ENCODE results near the gene WIPI1. TPM values are rescaled to one million over a fixed set of nuclear protein-coding genes. Genes with fewer than 3 reads are reported as not detected.

Gene WIPI1
- total RNA-seq, 1 donor from 2014 or later = 49.9 TPM

- Histone ChIP-seq H3K36me3 (ENCODE audit: control insufficient read depth, insufficient read depth, low read length) (no peaks in the 10 kb centered on the region), H3K27me3 (ENCODE audit: control insufficient read depth, insufficient read depth, low read length) (no peaks in the 10 kb centered on the region), H3K4me3 (ENCODE audit: low read depth, low read length) (no peak overlapping the region)
- no peak for TF ChIP-seq CTCF (IDR thresholded peaks at IDR 0.05; ENCODE audit: insufficient read depth, low read length, poor library complexity, severe bottlenecking)
- DNase-seq (ENCODE audit: low read depth) = no peak
These were observed 66.3 kb downstream of the WIPI1 start for GRCh38 chr17:68390888-68391545.

- H3K27me3 ChIP-seq (ENCODE audit: control insufficient read depth, insufficient read depth, low read length) = peaks cover 2% of the 10 kb centered on the region
- no peak for DNase-seq (ENCODE audit: low read depth)
- no peak overlapping the region for H3K4me3 ChIP-seq (ENCODE audit: low read depth, low read length)
- no peak for TF ChIP-seq CTCF (IDR thresholded peaks at IDR 0.05; ENCODE audit: insufficient read depth, low read length, poor library complexity, severe bottlenecking)
- no peaks in the 10 kb centered on the region for H3K36me3 ChIP-seq (ENCODE audit: control insufficient read depth, insufficient read depth, low read length)
These were observed 68.3 kb downstream of the WIPI1 start for GRCh38 chr17:68389041-68389440.

GRCh38 chr17:68387435-68388218 lies 69.7 kb downstream of the WIPI1 start:
- DNase-seq (ENCODE audit: low read depth) = no peak
- no peak for TF ChIP-seq CTCF (IDR thresholded peaks at IDR 0.05; ENCODE audit: insufficient read depth, low read length, poor library complexity, severe bottlenecking)
- Histone ChIP-seq H3K27me3 (ENCODE audit: control insufficient read depth, insufficient read depth, low read length) (peaks cover 2% of the 10 kb centered on the region), H3K4me3 (ENCODE audit: low read depth, low read length) (no peak overlapping the region), H3K36me3 (ENCODE audit: control insufficient read depth, insufficient read depth, low read length) (no peaks in the 10 kb centered on the region)

GRCh38 chr17:68385490-68386215 lies 71.6 kb downstream of the WIPI1 start:
- Histone ChIP-seq H3K27me3 (ENCODE audit: control insufficient read depth, insufficient read depth, low read length) (peaks cover 2% of the 10 kb centered on the region), H3K36me3 (ENCODE audit: control insufficient read depth, insufficient read depth, low read length) (no peaks in the 10 kb centered on the region), H3K4me3 (ENCODE audit: low read depth, low read length) (no peak overlapping the region)
- no peak for DNase-seq (ENCODE audit: low read depth)
- TF ChIP-seq CTCF (IDR thresholded peaks at IDR 0.05; ENCODE audit: insufficient read depth, low read length, poor library complexity, severe bottlenecking) = no peak

- DNase-seq (ENCODE audit: low read depth) = no peak
- no peaks in the 10 kb centered on the region for H3K36me3 ChIP-seq (ENCODE audit: control insufficient read depth, insufficient read depth, low read length)
- H3K27me3 ChIP-seq (ENCODE audit: control insufficient read depth, insufficient read depth, low read length) = peaks cover 2% of the 10 kb centered on the region
- H3K4me3 ChIP-seq (ENCODE audit: low read depth, low read length) = no peak overlapping the region
- TF ChIP-seq CTCF (IDR thresholded peaks at IDR 0.05; ENCODE audit: insufficient read depth, low read length, poor library complexity, severe bottlenecking) = no peak
These were observed 72.4 kb downstream of the WIPI1 start for GRCh38 chr17:68384941-68385340.
